Measurements from ENCODE around the gene SYPL2. TPM values are rescaled to one million over a fixed set of nuclear protein-coding genes. Genes with fewer than 3 reads are reported as not detected.

The SYPL2 gene
- polyA plus RNA-seq, 1 donor: 0.60 TPM

DNA sequence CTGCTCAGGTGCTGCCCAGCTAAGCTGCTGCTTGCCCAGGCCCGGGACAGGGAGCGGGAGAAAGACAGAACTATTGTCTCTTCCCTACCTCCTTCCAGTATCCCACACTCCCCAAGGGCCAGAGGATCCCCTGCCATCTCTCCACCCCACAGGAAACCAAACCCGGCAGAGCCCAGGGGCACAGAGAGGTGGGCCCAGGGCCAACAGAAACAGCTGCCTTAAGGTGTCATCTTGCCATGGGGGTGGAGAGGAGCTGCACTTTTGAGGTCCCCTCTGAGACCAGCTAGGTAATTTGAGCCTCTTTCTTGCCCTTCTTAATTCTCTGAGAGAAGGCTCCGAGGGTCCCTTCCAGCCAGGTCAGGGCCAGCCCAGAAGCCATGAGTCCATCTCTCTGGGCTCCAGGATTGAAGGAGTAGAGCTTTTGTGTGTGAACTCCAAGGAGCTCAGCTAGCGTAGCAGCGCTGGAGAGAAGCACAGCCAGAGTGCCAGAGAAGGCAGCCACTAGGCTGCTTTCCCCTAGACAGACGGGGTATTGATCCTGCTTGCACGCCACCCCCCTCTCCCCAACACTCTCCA lies 63.6 kb downstream of the SYPL2 start:
- H3K36me3 ChIP-seq (ENCODE audit: control insufficient read depth, insufficient read depth, low read length): no peaks in the 10 kb centered on the region
- peaks cover 2% of the 10 kb centered on the region for H3K27me3 ChIP-seq (ENCODE audit: control insufficient read depth, insufficient read depth, low read length)
- H3K9me3 ChIP-seq (ENCODE audit: control insufficient read depth, low read depth, low read length): no peaks in the 10 kb centered on the region
- H3K4me1 ChIP-seq (ENCODE audit: control insufficient read depth, insufficient read depth, low read length): peaks cover 7% of the 10 kb centered on the region
- no CpG with 5 or more reads among the region's 8 CpGs for WGBS (ENCODE audit: insufficient coverage, low lambda C conversion rate)
- DNase-seq: no peak
- peak overlapping the region; percentile 42 for H3K27ac ChIP-seq (ENCODE audit: low read length)
- H3K4me3 ChIP-seq (ENCODE audit: low read length): no peak overlapping the region

DNA sequence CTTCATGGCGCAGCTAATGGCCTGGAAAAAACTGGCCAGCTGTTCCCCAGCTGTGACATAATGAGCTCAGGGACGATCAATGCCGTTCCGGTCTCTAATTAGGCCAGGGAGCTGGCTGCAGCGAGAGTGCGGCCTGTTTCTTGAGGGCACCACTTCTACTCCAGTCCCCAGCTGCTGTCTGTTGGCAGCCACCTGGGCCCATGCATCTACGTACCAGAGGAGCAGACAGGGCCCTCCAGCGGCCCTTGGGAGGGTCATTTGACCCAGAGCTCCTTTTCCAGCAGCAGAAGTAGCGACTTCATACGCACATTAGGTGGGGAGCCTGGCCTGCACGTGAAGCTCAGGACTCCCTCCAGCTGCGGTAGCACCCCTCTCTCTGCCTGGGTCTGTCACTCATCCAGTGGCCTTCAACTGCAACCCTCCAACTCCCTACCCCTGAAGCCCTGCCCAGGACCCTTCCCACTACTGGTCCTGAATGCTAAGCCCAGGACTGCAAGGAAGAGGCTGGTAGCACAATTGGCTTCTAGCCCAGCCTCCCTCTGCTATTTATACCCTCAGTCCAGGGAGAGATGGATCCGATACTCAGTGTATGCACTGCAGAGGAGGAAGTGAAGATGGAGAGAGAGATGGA lies 64.2 kb downstream of the SYPL2 start:
- peaks cover 2% of the 10 kb centered on the region for H3K27me3 ChIP-seq (ENCODE audit: control insufficient read depth, insufficient read depth, low read length)
- no peaks in the 10 kb centered on the region for H3K36me3 ChIP-seq (ENCODE audit: control insufficient read depth, insufficient read depth, low read length)
- H3K4me1 ChIP-seq (ENCODE audit: control insufficient read depth, insufficient read depth, low read length): peaks cover 7% of the 10 kb centered on the region
- no peaks in the 10 kb centered on the region for H3K9me3 ChIP-seq (ENCODE audit: control insufficient read depth, low read depth, low read length)
- H3K27ac ChIP-seq (ENCODE audit: low read length): no peak overlapping the region
- no CpG with 5 or more reads among the region's 13 CpGs for WGBS (ENCODE audit: insufficient coverage, low lambda C conversion rate)
- DNase-seq: peak in 1 of 2 donors; percentile 31
- H3K4me3 ChIP-seq (ENCODE audit: low read length): no peak overlapping the region

DNA sequence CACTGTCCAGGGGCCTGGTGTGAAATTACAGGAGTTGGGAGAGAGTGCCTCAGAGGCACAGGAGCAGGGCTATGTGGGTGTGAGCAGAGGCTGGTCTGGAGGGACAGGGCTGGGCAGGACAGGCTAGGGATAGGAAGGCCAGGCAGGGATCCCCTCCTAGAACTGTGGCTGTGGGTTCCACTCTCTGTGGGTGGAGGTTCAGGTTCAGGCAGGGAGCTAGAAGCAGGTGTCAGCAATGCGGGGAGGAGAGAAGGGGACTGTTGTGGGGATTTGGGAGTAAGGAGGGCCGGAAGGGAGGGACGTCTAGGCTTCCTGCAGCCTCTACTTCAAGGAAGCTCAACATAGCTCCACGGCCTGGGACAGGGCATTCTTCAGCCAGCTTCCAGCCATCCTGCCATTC lies 65.0 kb downstream of the SYPL2 start:
- no peak for DNase-seq
- no CpG with 5 or more reads among the region's 4 CpGs for WGBS (ENCODE audit: insufficient coverage, low lambda C conversion rate)
- no peaks in the 10 kb centered on the region for H3K9me3 ChIP-seq (ENCODE audit: control insufficient read depth, low read depth, low read length)
- no peak overlapping the region for H3K4me3 ChIP-seq (ENCODE audit: low read length)
- H3K36me3 ChIP-seq (ENCODE audit: control insufficient read depth, insufficient read depth, low read length): no peaks in the 10 kb centered on the region
- H3K27me3 ChIP-seq (ENCODE audit: control insufficient read depth, insufficient read depth, low read length): peaks cover 2% of the 10 kb centered on the region
- H3K27ac ChIP-seq (ENCODE audit: low read length): no peak overlapping the region
- peaks cover 7% of the 10 kb centered on the region for H3K4me1 ChIP-seq (ENCODE audit: control insufficient read depth, insufficient read depth, low read length)

Other genes starting within 250 kb of the SYPL2 start
- 11.3 TPM for gene CELSR2, start 217.0 kb upstream of the SYPL2 start, polyA plus RNA-seq
- 12.9 TPM for gene PSRC1, start 183.4 kb upstream of the SYPL2 start, polyA plus RNA-seq
- 13.8 TPM for gene MYBPHL, start 159.5 kb upstream of the SYPL2 start, polyA plus RNA-seq
- 41.7 TPM for gene SORT1, start 68.6 kb upstream of the SYPL2 start, polyA plus RNA-seq
- 94.1 TPM for gene PSMA5, start 40.1 kb upstream of the SYPL2 start, polyA plus RNA-seq
- gene ATXN7L2, start 17.4 kb downstream of the SYPL2 start, polyA plus RNA-seq: 6.1 TPM
- 7.2 TPM for gene CYB561D1, start 27.5 kb downstream of the SYPL2 start, polyA plus RNA-seq
- gene AMIGO1, start 43.2 kb downstream of the SYPL2 start, polyA plus RNA-seq: 2.0 TPM
- gene GPR61, start 73.3 kb downstream of the SYPL2 start, polyA plus RNA-seq: 0.93 TPM
- 7.5 TPM for gene GNAI3, start 82.1 kb downstream of the SYPL2 start, polyA plus RNA-seq
- gene GNAT2, start 153.1 kb downstream of the SYPL2 start, polyA plus RNA-seq: not detected
- gene AMPD2, start 153.3 kb downstream of the SYPL2 start, polyA plus RNA-seq: 61.2 TPM
- 68.4 TPM for gene GSTM4, start 189.6 kb downstream of the SYPL2 start, polyA plus RNA-seq
- gene GSTM2, start 201.5 kb downstream of the SYPL2 start, polyA plus RNA-seq: 197 TPM
- gene GSTM1, start 221.3 kb downstream of the SYPL2 start, polyA plus RNA-seq: 1.1 TPM
- 7.2 TPM for gene GSTM5, start 245.7 kb downstream of the SYPL2 start, polyA plus RNA-seq

Measured in large intestine (tissue), 3 donors.